Transverse colon (tissue), 4 donors: ENCODE measurements around the gene SLC25A47. TPM values are rescaled to one million over a fixed set of nuclear protein-coding genes. Genes with fewer than 3 reads are reported as not detected.

Experiments
- DNase-seq: peaks from one replicate; pipeline ENCODE4 v3.0.0-alpha.2; 2019
- H3K27ac ChIP-seq, 4 donors: fragments of 200-600 bp; sonication (generic); 2 replicates each; pipeline ENCODE4 v1.5.1; 2016 to 2018; ENCODE audit warnings: inconsistent platforms in 4 of 4
- H3K27me3 ChIP-seq: fragments of 200-600 bp; sonication (generic); 2 replicates; pipeline ENCODE4 v1.5.1; 2017; ENCODE audit warnings: inconsistent platforms
- H3K36me3 ChIP-seq, 4 donors: fragments of 200-600 bp; sonication (generic); 2 replicates each; pipeline ENCODE4 v1.5.1; 2017 to 2019; ENCODE audit warnings: inconsistent platforms in 4 of 4
- H3K4me1 ChIP-seq, 4 donors: fragments of 200-600 bp; sonication (generic); 2 replicates each; pipeline ENCODE4 v1.5.1; 2017 to 2020; ENCODE audit warnings: inconsistent platforms in 4 of 4
- H3K4me3 ChIP-seq, 4 donors: fragments of 200-600 bp; sonication (generic); 1 replicate in 1 of 4; 2 replicates in 3 of 4; pipeline versions ENCODE4 v1.5.1 to v1.6.1; 2017 to 2019; ENCODE audit warnings: inconsistent platforms in 4 of 4
- H3K9me3 ChIP-seq, 2 donors: fragments of 200-600 bp; sonication (generic); 2 replicates each; pipeline ENCODE4 v1.5.1; 2017 to 2019; ENCODE audit warnings: inconsistent platforms in 2 of 2
- EP300 ChIP-seq: sonication (generic); formaldehyde crosslinking; IDR thresholded peaks from one replicate; pipeline ENCODE4 v1.6.1; 2017; ENCODE audit warnings: antibody characterized with exemption, low read depth
- POLR2A ChIP-seq: fragments of 450-650 bp; IDR thresholded peaks from one replicate; pipeline ENCODE4 v1.6.1; 2016; ENCODE audit warnings: antibody characterized with exemption, mild to moderate bottlenecking, moderate library complexity
- POLR2AphosphoS5 ChIP-seq, 3 donors: sonication (generic); formaldehyde crosslinking; IDR thresholded peaks; one replicate each; pipeline ENCODE4 v1.6.1; 2016; ENCODE audit warnings: antibody characterized with exemption in 3 of 3
- WGBS, 2 donors: methylation state at CpG; one replicate each; pipeline ENCODE4 v1.1.5; 2018; ENCODE audit warnings: low coverage in 1 of 2; 5-methylcytosine and 5-hydroxymethylcytosine counted together
- in situ Hi-C, 4 donors: fragments of 200-750 bp; cut with MboI; loops; one replicate each; pipeline versions ENCODE4 v1.15.0 to v1.15.1; 2017; ENCODE audit warnings: low sequenced_read_pairs in 3 of 4, low pct_ligation_motif_present in 1 of 4, low pct_unique_long_range_greater_than_20kb in 1 of 4
- intact Hi-C: fragments of 100-400 bp; cut with DNase I; formaldehyde crosslinking; loops from one replicate; pipeline ENCODE4 v1.15.1; 2023; ENCODE audit warnings: low total_unique reads
- small RNA-seq, 4 donors: library from RNA; depleted of rRNA; stranded (forward); fragments of <200 nt; gene quantifications; one replicate each; pipeline ENCODE3, GENCODE V24; 2016
- total RNA-seq, 4 donors: library from RNA; depleted of rRNA; stranded (reverse); fragments of >200 nt; gene quantifications; one replicate each; pipeline ENCODE4 v1.1.0, GENCODE V29; 2016
- TF ChIP-seq, protein P1 (sequence below), 5 experiments: fragments of 200-600 bp in 3 of 5; fragments of 450-650 bp in 2 of 5; sonication (generic) in 3 of 5; IDR thresholded peaks; 1 replicate in 2 of 5; 2 replicates in 3 of 5; pipeline ENCODE4 v1.5.1; 2016 to 2017; ENCODE audit warnings: antibody characterized with exemption in 5 of 5, inconsistent platforms in 3 of 5, mild to moderate bottlenecking in 2 of 5, moderate library complexity in 1 of 5

Gene SLC25A47
- total RNA-seq, 4 donors from 2014 or later, result 0.27 to 0.32 TPM; not detected in 2

DNA sequence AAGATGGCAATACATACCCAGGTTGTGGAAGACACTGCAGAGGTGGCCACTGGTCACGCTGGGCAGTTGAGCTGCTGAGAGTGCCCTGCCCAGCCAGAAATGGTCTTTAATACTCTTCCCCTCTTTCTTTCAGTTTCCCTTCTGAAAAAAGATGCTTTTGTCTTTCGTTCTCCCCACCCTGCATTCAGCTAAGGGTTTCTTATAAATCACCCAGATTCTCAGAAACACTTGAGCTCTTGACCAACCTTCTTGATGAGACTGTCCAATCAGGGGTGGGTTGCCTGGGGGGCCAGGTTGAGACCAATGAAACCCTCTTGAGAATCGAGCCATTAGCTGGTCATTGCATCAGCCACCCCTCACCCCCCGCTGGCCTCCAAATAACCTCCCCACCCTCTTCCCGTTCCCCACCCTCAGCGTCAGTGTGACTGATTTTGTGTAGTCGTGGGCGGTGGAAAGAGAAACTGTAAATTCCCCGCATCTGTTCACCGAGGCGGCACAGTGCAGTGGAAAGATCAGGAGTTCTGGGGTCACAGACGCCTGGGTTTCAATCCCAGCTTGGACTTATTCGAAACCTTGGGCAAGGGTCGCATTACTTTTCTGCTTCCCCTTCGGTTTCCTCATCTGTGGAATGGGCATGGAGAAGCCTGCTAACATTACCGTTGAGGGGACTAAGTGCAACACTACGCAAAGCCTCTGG lies 52.3 kb downstream of the SLC25A47 start:
- peak overlapping the region; percentile 62 to 79 (median 74) for H3K4me3 ChIP-seq
- no peaks in the 10 kb centered on the region for H3K27me3 ChIP-seq
- TF ChIP-seq POLR2AphosphoS5 (IDR thresholded peaks at IDR 0.05), result no peak
- TF ChIP-seq, protein P1, sequence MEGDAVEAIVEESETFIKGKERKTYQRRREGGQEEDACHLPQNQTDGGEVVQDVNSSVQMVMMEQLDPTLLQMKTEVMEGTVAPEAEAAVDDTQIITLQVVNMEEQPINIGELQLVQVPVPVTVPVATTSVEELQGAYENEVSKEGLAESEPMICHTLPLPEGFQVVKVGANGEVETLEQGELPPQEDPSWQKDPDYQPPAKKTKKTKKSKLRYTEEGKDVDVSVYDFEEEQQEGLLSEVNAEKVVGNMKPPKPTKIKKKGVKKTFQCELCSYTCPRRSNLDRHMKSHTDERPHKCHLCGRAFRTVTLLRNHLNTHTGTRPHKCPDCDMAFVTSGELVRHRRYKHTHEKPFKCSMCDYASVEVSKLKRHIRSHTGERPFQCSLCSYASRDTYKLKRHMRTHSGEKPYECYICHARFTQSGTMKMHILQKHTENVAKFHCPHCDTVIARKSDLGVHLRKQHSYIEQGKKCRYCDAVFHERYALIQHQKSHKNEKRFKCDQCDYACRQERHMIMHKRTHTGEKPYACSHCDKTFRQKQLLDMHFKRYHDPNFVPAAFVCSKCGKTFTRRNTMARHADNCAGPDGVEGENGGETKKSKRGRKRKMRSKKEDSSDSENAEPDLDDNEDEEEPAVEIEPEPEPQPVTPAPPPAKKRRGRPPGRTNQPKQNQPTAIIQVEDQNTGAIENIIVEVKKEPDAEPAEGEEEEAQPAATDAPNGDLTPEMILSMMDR (IDR thresholded peaks at IDR 0.05), result no peak
- no peak for TF ChIP-seq EP300
- peaks cover 10 to 40% (median 17%) of the 10 kb centered on the region in 4 donors for H3K4me1 ChIP-seq
- H3K27ac ChIP-seq, result peak overlapping the region; percentile 91 to 97 (median 92)
- in situ Hi-C loops, result no loop called here
- WGBS, 2 donors, result 1 to 2% methylated on average over 5 to 17 of the region's 17 CpGs
- DNase-seq, result peak; percentile 68
- intact Hi-C loops, result loop anchor here (5.0 kb wide), 1 partner anchor 68 kb away; the partner anchor contains the start of gene SLC25A29
- H3K36me3 ChIP-seq, result no peaks in the 10 kb centered on the region
- no peaks in the 10 kb centered on the region for H3K9me3 ChIP-seq

DNA sequence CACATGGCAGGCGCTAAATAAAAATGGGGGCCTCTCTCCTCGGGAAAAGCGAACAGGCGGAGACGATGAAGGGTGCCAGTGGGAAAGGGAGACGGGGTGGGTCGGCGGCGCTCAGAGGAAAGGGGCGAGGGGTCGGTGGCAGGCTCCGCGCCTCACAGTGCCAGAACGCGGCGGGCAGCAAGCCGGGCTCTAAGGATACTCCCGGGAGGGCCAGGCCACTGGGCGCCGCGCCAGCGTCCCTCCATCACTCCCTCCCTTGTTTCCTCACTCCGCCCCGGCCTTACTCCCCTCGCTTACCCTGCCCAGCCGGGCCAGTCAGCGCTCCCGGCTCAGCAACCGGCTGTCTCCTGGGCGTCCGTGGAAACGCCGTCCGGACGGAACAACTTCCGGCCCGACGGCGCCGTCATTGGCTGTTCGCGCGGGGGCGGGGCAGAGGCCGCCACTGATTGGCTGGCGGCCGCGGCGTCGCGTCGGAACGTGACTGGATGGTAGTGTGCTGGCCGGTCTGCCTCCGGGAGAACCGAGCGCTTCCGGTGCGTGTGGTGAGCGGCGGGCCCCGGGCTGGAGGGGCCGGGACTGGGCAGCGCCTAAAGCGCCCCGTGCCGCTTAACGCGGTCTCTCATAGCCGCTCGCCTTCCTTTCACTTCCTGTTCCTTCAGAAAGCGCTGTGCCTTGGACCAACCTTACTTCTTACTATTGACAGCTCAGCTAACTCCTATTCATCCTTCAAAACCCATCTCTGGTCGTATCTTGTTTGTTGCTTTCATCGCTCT lies 53.0 kb downstream of the SLC25A47 start, which contains the start of gene WDR25:
WDR25 (plus strand) TSS at position 523 of the 773 bp plus-strand sequence.
- intact Hi-C loops, result loop anchor here (5.0 kb wide), 1 partner anchor 69 kb away; the partner anchor contains the start of gene SLC25A29

DNA sequence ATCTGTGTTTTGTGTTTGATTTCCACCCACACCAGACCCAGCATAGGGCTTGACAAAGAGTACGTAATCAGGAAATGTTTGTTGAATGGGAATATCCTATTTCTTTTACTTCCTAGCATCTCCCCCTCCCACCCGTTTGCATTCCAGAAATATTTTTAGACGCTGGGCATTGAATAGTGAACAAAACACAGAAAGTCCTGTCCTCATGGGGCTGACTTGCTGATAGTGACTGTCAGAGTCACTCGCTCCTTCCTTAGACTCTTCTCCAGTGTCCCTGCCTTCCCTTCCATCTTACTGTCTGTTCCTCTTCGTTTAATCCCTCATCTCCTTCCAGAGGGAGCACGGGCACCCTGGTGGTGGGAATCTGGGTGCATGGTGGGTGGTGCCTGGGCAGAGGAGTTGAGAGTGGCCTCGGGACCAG lies 53.6 kb downstream of the SLC25A47 start:
- Histone ChIP-seq H3K4me3 (peak overlapping the region; percentile 36 to 77 (median 66)), H3K27me3 (no peaks in the 10 kb centered on the region), H3K36me3 (no peaks in the 10 kb centered on the region), H3K27ac (peak overlapping the region; percentile 91 to 97 (median 92)), H3K4me1 (peaks cover 10 to 36% (median 17%) of the 10 kb centered on the region in 4 donors), H3K9me3 (no peaks in the 10 kb centered on the region)
- no peak for DNase-seq
- 20 to 34% methylated on average over 5 to 7 of the region's 7 CpGs for WGBS, 2 donors
- intact Hi-C loops, result loop anchor here (5.0 kb wide), 1 partner anchor 69 kb away; the partner anchor contains the start of gene SLC25A29
- no peak for TF ChIP-seq POLR2AphosphoS5 (IDR thresholded peaks at IDR 0.05)
- TF ChIP-seq, protein P1 (IDR thresholded peaks at IDR 0.05), result peak in 1 of 5 experiments; percentile 10
- in situ Hi-C loops, result no loop called here

More for the DNA sequence above, 53.0 kb downstream of the SLC25A47 start, which contains the start of gene WDR25:
- Histone ChIP-seq H3K4me1 (peaks cover 10 to 36% (median 17%) of the 10 kb centered on the region in 4 donors), H3K9me3 (no peaks in the 10 kb centered on the region), H3K36me3 (no peaks in the 10 kb centered on the region), H3K4me3 (peak within 1 kb of the TSS; percentile 62 to 79 (median 74)), H3K27ac (peak within 1 kb of the TSS; percentile 91 to 97 (median 92)), H3K27me3 (no peaks in the 10 kb centered on the region)
- in situ Hi-C loops, result no loop called here
- WGBS, 2 donors, result 0 to 1% methylated on average over 14 to 43 of the region's 74 CpGs
- DNase-seq, result peak; percentile 95
- TF ChIP-seq POLR2A (peak; percentile 82), POLR2AphosphoS5 (IDR thresholded peaks at IDR 0.05) (peak; percentile 87 to 91 (median 91))
- TF ChIP-seq, protein P1 (IDR thresholded peaks at IDR 0.05), result no peak

Small RNA genes lying within 50 kb of the gene (small RNA-seq; reads per million reads assigned to genes)
- gene AL157871.3 (0 to 0.24 (median 0) reads per million in 4 donors), gene MIR345 (12.3 to 79.2 (median 41.6) reads per million in 4 donors), gene RN7SL523P (0 reads per million in 4 donors)

Other genes starting within 250 kb of the SLC25A47 start
- 10 to 100 TPM in 3 of 4 donors, 1 to 10 TPM in 1; 4.9 to 33.2 (median 23.7) TPM for gene DEGS2, start 163.7 kb upstream of the SLC25A47 start, total RNA-seq
- gene YY1, start 84.2 kb upstream of the SLC25A47 start, total RNA-seq, result 10 to 100 TPM; 50.8 to 61.3 (median 58.6) TPM
- gene SLC25A29, start 16.9 kb upstream of the SLC25A47 start, total RNA-seq, result 10 to 100 TPM; 16.8 to 62.7 (median 19.7) TPM
- 10 to 100 TPM in 3 of 4 donors, 1 to 10 TPM in 1; 3.4 to 11.2 (median 10.7) TPM for gene WDR25, start 53.1 kb downstream of the SLC25A47 start, total RNA-seq